ENCODE results near the gene POU2AF1.

The POU2AF1 gene

GRCh38 chr11:111392552-111392951, 13.5 kb upstream of the POU2AF1 start:
- Histone ChIP-seq H3K4me3 (ENCODE audit: low read depth in 1 of 2, low read length in 1 of 2) (no peak overlapping the region), H3K27ac (no peak overlapping the region), H3K9me3 (no peaks in the 10 kb centered on the region), H3K4me1 (ENCODE audit: control insufficient read depth in 1 of 2, insufficient read depth in 1 of 2, low read depth in 1 of 2, low read length in 1 of 2) (no peaks in the 10 kb centered on the region), H3K27me3 (no peaks in the 10 kb centered on the region), H3K36me3 (no peaks in the 10 kb centered on the region)
- TF ChIP-seq, protein P1, sequence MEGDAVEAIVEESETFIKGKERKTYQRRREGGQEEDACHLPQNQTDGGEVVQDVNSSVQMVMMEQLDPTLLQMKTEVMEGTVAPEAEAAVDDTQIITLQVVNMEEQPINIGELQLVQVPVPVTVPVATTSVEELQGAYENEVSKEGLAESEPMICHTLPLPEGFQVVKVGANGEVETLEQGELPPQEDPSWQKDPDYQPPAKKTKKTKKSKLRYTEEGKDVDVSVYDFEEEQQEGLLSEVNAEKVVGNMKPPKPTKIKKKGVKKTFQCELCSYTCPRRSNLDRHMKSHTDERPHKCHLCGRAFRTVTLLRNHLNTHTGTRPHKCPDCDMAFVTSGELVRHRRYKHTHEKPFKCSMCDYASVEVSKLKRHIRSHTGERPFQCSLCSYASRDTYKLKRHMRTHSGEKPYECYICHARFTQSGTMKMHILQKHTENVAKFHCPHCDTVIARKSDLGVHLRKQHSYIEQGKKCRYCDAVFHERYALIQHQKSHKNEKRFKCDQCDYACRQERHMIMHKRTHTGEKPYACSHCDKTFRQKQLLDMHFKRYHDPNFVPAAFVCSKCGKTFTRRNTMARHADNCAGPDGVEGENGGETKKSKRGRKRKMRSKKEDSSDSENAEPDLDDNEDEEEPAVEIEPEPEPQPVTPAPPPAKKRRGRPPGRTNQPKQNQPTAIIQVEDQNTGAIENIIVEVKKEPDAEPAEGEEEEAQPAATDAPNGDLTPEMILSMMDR (IDR thresholded peaks at IDR 0.05), result no peak

GRCh38 chr11:111391328-111392124, 12.5 kb upstream of the POU2AF1 start:
- H3K9me3 ChIP-seq, result no peaks in the 10 kb centered on the region
- H3K4me1 ChIP-seq (ENCODE audit: control insufficient read depth in 1 of 2, insufficient read depth in 1 of 2, low read depth in 1 of 2, low read length in 1 of 2), result no peaks in the 10 kb centered on the region
- H3K4me3 ChIP-seq (ENCODE audit: low read depth in 1 of 2, low read length in 1 of 2), result no peak overlapping the region
- no peaks in the 10 kb centered on the region for H3K27me3 ChIP-seq
- no peak overlapping the region for H3K27ac ChIP-seq
- H3K36me3 ChIP-seq, result no peaks in the 10 kb centered on the region
- TF ChIP-seq, protein P1 (IDR thresholded peaks at IDR 0.05), result no peak

DNA sequence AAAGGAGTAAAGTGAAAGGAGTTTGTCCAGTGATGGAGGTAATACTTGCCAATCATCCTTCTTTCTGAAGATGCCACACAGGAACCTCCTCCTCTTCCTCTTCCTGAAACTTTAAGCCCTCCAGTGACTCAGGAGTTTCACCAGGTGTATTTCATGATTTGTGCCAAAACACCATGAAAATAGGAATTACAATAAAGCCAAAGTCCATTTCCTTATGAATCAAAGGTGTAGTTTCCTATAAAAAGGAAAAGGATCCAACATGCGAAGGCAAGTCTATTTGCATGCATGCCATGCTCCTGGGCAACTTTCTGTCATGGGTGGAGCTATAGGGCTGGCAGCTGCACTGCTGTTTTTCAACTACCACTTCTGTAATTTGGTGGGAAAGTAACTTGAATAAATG, 9.8 kb upstream of the POU2AF1 start:
- Histone ChIP-seq H3K27me3 (no peaks in the 10 kb centered on the region), H3K27ac (no peak overlapping the region), H3K36me3 (no peaks in the 10 kb centered on the region), H3K4me1 (ENCODE audit: control insufficient read depth in 1 of 2, insufficient read depth in 1 of 2, low read depth in 1 of 2, low read length in 1 of 2) (no peaks in the 10 kb centered on the region), H3K4me3 (ENCODE audit: low read depth in 1 of 2, low read length in 1 of 2) (no peak overlapping the region), H3K9me3 (no peaks in the 10 kb centered on the region)
- TF ChIP-seq, protein P1 (IDR thresholded peaks at IDR 0.05), result no peak

DNA sequence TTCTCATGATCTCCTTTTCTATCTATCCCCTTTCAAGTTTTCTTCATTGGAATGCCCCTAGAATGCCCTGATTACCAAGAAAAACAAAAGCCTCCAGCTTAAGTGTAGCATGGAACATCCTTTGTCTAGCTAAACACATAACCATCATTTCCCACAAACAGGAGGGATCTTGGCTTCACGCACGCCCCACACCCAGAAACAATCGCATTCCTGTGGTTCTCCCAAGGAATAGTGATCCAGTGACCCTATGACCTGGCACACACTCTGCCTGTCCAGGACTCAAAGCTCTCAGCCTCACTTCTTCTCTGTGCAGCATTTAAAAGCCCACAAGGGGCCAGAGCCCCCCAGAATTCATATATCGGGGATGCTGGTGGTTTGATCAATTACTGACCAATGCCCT, 9.3 kb upstream of the POU2AF1 start:
- H3K36me3 ChIP-seq, result no peaks in the 10 kb centered on the region
- no peaks in the 10 kb centered on the region for H3K9me3 ChIP-seq
- no peak overlapping the region for H3K4me3 ChIP-seq (ENCODE audit: low read depth in 1 of 2, low read length in 1 of 2)
- H3K27me3 ChIP-seq, result no peaks in the 10 kb centered on the region
- H3K4me1 ChIP-seq (ENCODE audit: control insufficient read depth in 1 of 2, insufficient read depth in 1 of 2, low read depth in 1 of 2, low read length in 1 of 2), result no peaks in the 10 kb centered on the region
- TF ChIP-seq, protein P1 (IDR thresholded peaks at IDR 0.05), result no peak
- no peak overlapping the region for H3K27ac ChIP-seq

DNA sequence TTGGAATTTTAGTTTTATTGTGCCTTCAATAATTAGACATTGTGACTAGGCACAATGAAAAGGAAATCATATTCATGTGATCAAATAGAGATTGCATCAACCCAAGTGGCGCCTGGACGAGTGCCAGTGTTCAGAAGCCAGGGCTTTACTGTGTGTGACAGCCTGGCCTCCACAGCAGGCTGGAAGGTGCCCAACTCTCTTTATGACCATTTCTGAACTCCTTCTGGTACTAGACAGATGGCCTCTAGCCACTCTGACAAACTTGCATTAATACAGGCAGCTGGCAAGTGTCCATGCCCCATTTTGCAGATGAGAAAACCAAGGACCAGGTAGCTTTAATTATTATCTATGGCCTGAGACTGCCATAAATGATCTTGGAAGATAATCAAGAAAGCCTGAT, 8.3 kb upstream of the POU2AF1 start:
- Histone ChIP-seq H3K36me3 (no peaks in the 10 kb centered on the region), H3K4me1 (ENCODE audit: control insufficient read depth in 1 of 2, insufficient read depth in 1 of 2, low read depth in 1 of 2, low read length in 1 of 2) (no peaks in the 10 kb centered on the region), H3K9me3 (no peaks in the 10 kb centered on the region), H3K27me3 (no peaks in the 10 kb centered on the region), H3K27ac (no peak overlapping the region), H3K4me3 (ENCODE audit: low read depth in 1 of 2, low read length in 1 of 2) (no peak overlapping the region)
- TF ChIP-seq, protein P1 (IDR thresholded peaks at IDR 0.05), result no peak
